HCT116 (cell line): ENCODE results near the gene ZNF503. TPM values are rescaled to one million over a fixed set of nuclear protein-coding genes. Genes with fewer than 3 reads are reported as not detected.

Source experiments
- ATAC-seq: fragments of 200-7000 bp; cut with Tn5 transposase; 2 replicates; pipeline ENCODE4 v1.9.1; 2020; ENCODE audit warnings: mild to moderate bottlenecking, moderate library complexity
- BruUV-seq: library from RNA; stranded (reverse); fragments of 400-500 nt; replicated peaks from 2 replicates; lab custom pipeline; 2021; lab: Mats Ljungman, UMichigan
- CTCF ChIA-PET: fragments of 300-600 bp; sonication (Branson Sonifier 250); formaldehyde crosslinking; loops from one replicate; lab custom pipeline; 2021; ENCODE audit warnings: antibody characterized with exemption; lab: Charles Lee
- POLR2A ChIA-PET: fragments of 300-600, 350-600 bp; sonication (Branson Sonifier 250); formaldehyde crosslinking; loops from one replicate; lab custom pipeline; 2021; ENCODE audit warnings: antibody characterized with exemption; lab: Charles Lee
- RAD21 ChIA-PET, 2 experiments: fragments of 300-600 bp; sonication (Branson Sonifier 250); formaldehyde crosslinking; loops; one replicate each; lab custom pipeline; 2023; ENCODE audit warnings: low total read pairs in 2 of 2; ENCODE audit not compliant: uncharacterized antibody in 2 of 2, unreplicated experiment in 2 of 2, low non-redundant PET in 1 of 2; lab: Charles Lee
- DNase-seq: peaks from one replicate; pipeline ENCODE4 v3.0.0-alpha.2; 2010; ENCODE audit warnings: low read depth, low spot score
- H2AFZ ChIP-seq: fragments of 200-600 bp; shearing (Covaris generic), sonication (generic); 2 replicates; pipeline ENCODE4 v1.6.1; 2017; ENCODE audit warnings: low read depth, mixed run types, mixed read lengths, antibody characterized with exemption, low read length; ENCODE audit not compliant: poor library complexity, severe bottlenecking
- H3K27ac ChIP-seq: 2 replicates; pipeline ENCODE4 v1.5.1; 2012; ENCODE audit warnings: low read depth, low read length
- H3K27me3 ChIP-seq: fragments of 200-600 bp; sonication (generic); 2 replicates; pipeline ENCODE4 v1.6.1; 2016; ENCODE audit warnings: mixed run types, low read length, mixed read lengths; ENCODE audit not compliant: insufficient read depth
- H3K36me3 ChIP-seq, 2 experiments: fragments of 200-500 bp in 1 of 2; fragments of 200-600 bp in 1 of 2; sonication (Bioruptor generic) in 1 of 2; sonication (generic) in 1 of 2; 2 replicates each; pipeline versions ENCODE4 v1.5.1 to v1.6.1; 2014 to 2016; ENCODE audit warnings: low read length in 2 of 2, inconsistent platforms in 1 of 2, mixed read lengths in 1 of 2, mixed run types in 1 of 2; ENCODE audit not compliant: insufficient read depth in 2 of 2, control insufficient read depth in 1 of 2
- H3K4me1 ChIP-seq, 2 experiments: fragments of 200-600 bp in 1 of 2; sonication (generic) in 1 of 2; 2 replicates each; pipeline versions ENCODE4 v1.5.1 to v1.6.1; 2012 to 2017; ENCODE audit warnings: low read length in 2 of 2, inconsistent platforms in 1 of 2, mild to moderate bottlenecking in 1 of 2, mixed read lengths in 1 of 2, mixed run types in 1 of 2, moderate library complexity in 1 of 2; ENCODE audit not compliant: insufficient read depth in 2 of 2, control insufficient read depth in 1 of 2
- H3K4me2 ChIP-seq: fragments of 200-600 bp; sonication (generic); 2 replicates; pipeline ENCODE4 v1.6.1; 2017; ENCODE audit warnings: mixed run types, low read length, mixed read lengths
- H3K4me3 ChIP-seq, 2 experiments: fragments of 200-600 bp in 1 of 2; sonication (generic) in 1 of 2; replicated peaks in 1 of 2; 2 replicates each; pipeline ENCODE4 v1.5.1; 2011 to 2016; ENCODE audit warnings: low read length in 2 of 2, control low read depth in 1 of 2, low read depth in 1 of 2, mild to moderate bottlenecking in 1 of 2, mixed read lengths in 1 of 2, mixed run types in 1 of 2
- H3K79me2 ChIP-seq: fragments of 200-600 bp; sonication (generic); 2 replicates; pipeline ENCODE4 v1.6.1; 2017; ENCODE audit warnings: mild to moderate bottlenecking, mixed run types, low read length, moderate library complexity, mixed read lengths; ENCODE audit not compliant: insufficient read depth
- H3K9ac ChIP-seq: fragments of 200-600 bp; sonication (generic); 2 replicates; pipeline ENCODE4 v1.6.1; 2016; ENCODE audit warnings: low read length, mixed read lengths
- H3K9me2 ChIP-seq: fragments of 200-600 bp; sonication (generic), shearing (Covaris generic); 2 replicates; pipeline ENCODE4 v1.6.1; 2017; ENCODE audit warnings: mixed run types, mild to moderate bottlenecking, moderate library complexity; ENCODE audit not compliant: insufficient read depth
- H3K9me3 ChIP-seq, 2 experiments: fragments of 200-500 bp in 1 of 2; fragments of 200-600 bp in 1 of 2; sonication (Bioruptor generic) in 1 of 2; sonication (generic) in 1 of 2; 2 replicates each; pipeline ENCODE4 v1.6.1; 2014 to 2017; ENCODE audit warnings: low read length in 2 of 2, mixed read lengths in 2 of 2, inconsistent platforms in 1 of 2, low read depth in 1 of 2, mild to moderate bottlenecking in 1 of 2, mixed run types in 1 of 2, moderate library complexity in 1 of 2; ENCODE audit not compliant: control insufficient read depth in 1 of 2, insufficient read depth in 1 of 2
- H4K20me1 ChIP-seq: fragments of 200-600 bp; sonication (generic), shearing (Covaris generic); 2 replicates; pipeline ENCODE4 v1.6.1; 2017; ENCODE audit warnings: mixed run types, mild to moderate bottlenecking, moderate library complexity; ENCODE audit not compliant: insufficient read depth
- POLR2AphosphoS5 ChIP-seq: IDR thresholded peaks from 2 replicates; pipeline ENCODE4 v1.6.1; 2011; ENCODE audit warnings: mild to moderate bottlenecking, low read depth, low read length, moderate library complexity
- ZFX ChIP-seq: fragments of 450-650 bp; IDR thresholded peaks from 2 replicates; pipeline ENCODE4 v1.6.1; 2017
- intact Hi-C: fragments of 100-400 bp; cut with micrococcal nuclease; formaldehyde crosslinking; loops from 2 replicates; pipeline ENCODE4 v1.10.0; 2022
- total RNA-seq: library from RNA; stranded (reverse); gene quantifications from one replicate; pipeline ENCODE4 v1.2.1, GENCODE V29; 2021; ENCODE audit not compliant: unreplicated experiment
- TF ChIP-seq, protein P1 (sequence below), 3 experiments: fragments of 200-600 bp in 1 of 3; sonication (generic) in 1 of 3; IDR thresholded peaks in 2 of 3; conservative IDR thresholded peaks in 1 of 3; 2 replicates each; pipeline ENCODE4 v1.5.1; 2012 to 2017; ENCODE audit warnings: low read depth in 2 of 3, low read length in 2 of 3, antibody characterized with exemption in 1 of 3, borderline replicate concordance in 1 of 3, control low read depth in 1 of 3, mild to moderate bottlenecking in 1 of 3, mixed read lengths in 1 of 3, mixed run types in 1 of 3, moderate library complexity in 1 of 3; ENCODE audit not compliant: insufficient read depth in 1 of 3

ZNF503 gene
- total RNA-seq, 1 experiment from 2014 or later: 30.4 TPM

DNA sequence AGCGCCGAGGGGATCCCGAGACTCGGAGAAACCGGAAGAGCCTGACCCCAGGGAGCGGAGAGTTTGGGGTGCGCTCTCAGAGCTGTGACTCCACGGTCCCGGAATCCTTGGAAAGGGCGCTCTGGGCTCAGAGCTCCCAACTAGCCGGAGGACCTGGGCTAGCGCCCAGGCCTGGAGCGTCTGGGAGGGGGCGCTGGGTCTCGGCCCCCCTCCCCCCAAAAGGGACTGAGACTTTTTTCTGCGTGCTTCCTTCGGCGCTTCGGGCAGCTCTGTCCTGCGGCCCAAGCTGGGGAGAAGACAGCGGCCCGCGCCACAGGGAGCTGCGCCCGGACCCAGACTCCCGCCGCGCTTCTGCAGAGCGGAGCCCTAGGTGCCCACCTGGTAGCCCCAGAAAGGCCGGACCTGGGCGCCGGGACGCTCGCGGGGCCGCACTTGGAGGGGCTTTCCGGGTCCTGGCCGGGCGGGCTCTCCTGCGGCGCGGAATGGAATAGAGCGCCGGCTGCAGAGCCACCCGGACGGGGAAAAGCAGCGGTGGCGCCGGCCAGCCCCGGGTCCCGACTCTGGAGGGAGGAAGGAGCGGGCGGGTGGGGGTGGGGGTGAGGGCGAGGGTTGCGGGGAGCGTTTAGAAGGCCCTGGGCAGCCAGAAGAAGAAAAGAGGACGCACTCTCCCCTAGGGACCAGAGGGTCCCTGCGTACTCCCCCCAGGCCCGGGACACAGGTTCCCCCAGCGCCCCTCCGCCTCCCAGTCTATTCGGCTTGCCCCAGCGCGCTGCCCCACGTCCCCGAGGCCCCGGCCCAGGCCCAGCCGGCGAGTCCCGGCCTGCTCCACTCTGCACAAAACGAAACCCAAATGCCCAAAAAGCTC is 4.7 kb downstream of the ZNF503 start:
- H3K9me3 ChIP-seq: no peaks in the 10 kb centered on the region
- BruUV-seq: no TSS peak
- DNase-seq: no peak
- peak; percentile 21 for ATAC-seq
- TF ChIP-seq ZFX (peak; percentile 40), POLR2AphosphoS5 (peak; percentile 16; the same call in 1 of the 2 replicates)
- TF ChIP-seq, protein P1, sequence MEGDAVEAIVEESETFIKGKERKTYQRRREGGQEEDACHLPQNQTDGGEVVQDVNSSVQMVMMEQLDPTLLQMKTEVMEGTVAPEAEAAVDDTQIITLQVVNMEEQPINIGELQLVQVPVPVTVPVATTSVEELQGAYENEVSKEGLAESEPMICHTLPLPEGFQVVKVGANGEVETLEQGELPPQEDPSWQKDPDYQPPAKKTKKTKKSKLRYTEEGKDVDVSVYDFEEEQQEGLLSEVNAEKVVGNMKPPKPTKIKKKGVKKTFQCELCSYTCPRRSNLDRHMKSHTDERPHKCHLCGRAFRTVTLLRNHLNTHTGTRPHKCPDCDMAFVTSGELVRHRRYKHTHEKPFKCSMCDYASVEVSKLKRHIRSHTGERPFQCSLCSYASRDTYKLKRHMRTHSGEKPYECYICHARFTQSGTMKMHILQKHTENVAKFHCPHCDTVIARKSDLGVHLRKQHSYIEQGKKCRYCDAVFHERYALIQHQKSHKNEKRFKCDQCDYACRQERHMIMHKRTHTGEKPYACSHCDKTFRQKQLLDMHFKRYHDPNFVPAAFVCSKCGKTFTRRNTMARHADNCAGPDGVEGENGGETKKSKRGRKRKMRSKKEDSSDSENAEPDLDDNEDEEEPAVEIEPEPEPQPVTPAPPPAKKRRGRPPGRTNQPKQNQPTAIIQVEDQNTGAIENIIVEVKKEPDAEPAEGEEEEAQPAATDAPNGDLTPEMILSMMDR (IDR thresholded peaks at IDR 0.05 in 2 of 3, conservative IDR thresholded peaks at IDR 0.05 in 1 of 3; ENCODE audit: borderline replicate concordance in 1 of 3, insufficient read depth in 1 of 3, low read depth in 2 of 3, low read length in 2 of 3): no peak
- RAD21 ChIA-PET: no interaction called here
- H3K4me1 ChIP-seq: peaks cover 15 to 37% of the 10 kb centered on the region in 2 experiments; a peak in 3 of 4 replicates
- H3K9ac ChIP-seq: peak overlapping the region; percentile 92
- peak overlapping the region; percentile 71 to 81 for H3K4me3 ChIP-seq
- intact Hi-C loops: loop anchor here (1.0 to 2.0 kb wide), 3 partner anchors 690 to 1150 kb away; no protein-coding TSS in a partner anchor
- H3K27me3 ChIP-seq: no peaks in the 10 kb centered on the region
- H3K79me2 ChIP-seq: peaks cover 51% of the 10 kb centered on the region
- H3K4me2 ChIP-seq: peak overlapping the region; percentile 100
- CTCF ChIA-PET: interaction anchor here (0.7 to 2.8 kb wide), 6 partner anchors 630 to 907 kb away, joined by 3 to 26 read pairs (median 8); no protein-coding TSS in a partner anchor
- peak overlapping the region; percentile 93 for H3K27ac ChIP-seq
- no peaks in the 10 kb centered on the region for H3K9me2 ChIP-seq
- H4K20me1 ChIP-seq: no peaks in the 10 kb centered on the region
- H3K36me3 ChIP-seq: peaks cover 0 to 12% of the 10 kb centered on the region in 2 experiments; a peak in 2 of 4 replicates
- H2AFZ ChIP-seq: no peak overlapping the region
- POLR2A ChIA-PET: no interaction called here
